GM12873 (cell line): Measurements from ENCODE around the gene PLOD3.
A peak's percentile ranks its signal among the peaks of the same experiment; 100 is the strongest.

ENCODE experiments used
- TF ChIP-seq, protein P1 (sequence below): IDR thresholded peaks from 2 replicates; pipeline ENCODE4 v1.5.1; 2012; ENCODE audit warnings: low read depth, mild to moderate bottlenecking, moderate library complexity, low read length, control low read depth; ENCODE audit not compliant: insufficient read depth; ENCODE audit errors: missing control alignments

The PLOD3 gene

DNA sequence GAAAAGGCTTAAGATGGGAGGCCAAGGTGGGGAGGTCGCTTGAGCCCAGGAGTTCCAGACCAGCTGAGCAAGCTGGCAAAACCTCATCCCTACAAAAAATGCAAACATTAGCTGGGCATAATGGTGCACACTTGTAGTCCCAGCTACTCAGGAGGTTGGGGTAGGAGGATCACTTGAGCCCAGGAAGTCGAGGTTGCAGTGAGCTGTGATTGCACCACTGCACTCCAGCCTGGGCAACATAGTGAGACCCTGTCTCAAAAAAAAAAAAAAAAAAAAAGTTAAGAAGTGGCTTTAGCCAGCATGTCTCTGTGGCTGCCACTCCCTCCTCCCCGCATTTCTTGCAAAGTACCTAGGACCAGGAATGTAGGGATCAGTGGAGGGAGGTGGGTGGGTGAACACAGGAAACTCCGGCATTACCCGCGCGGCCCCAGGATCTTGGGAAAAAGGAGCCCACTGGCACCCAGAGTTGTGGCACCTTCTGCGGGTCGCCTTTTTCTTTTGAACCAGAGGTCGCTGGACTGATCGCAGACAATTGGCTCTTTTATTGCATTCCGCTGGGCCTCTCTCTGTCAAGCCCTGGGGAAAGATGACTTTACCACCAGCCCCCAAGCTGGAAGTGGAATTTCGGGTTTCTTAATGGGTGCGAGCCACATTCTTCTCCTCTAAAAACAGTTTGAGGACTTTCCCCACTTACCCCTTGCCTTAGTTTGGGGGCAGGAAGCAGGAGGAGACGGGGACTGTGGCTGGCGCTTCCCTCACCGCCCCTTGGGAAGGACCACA is 55.5 kb downstream of the PLOD3 start:
- TF ChIP-seq, protein P1, sequence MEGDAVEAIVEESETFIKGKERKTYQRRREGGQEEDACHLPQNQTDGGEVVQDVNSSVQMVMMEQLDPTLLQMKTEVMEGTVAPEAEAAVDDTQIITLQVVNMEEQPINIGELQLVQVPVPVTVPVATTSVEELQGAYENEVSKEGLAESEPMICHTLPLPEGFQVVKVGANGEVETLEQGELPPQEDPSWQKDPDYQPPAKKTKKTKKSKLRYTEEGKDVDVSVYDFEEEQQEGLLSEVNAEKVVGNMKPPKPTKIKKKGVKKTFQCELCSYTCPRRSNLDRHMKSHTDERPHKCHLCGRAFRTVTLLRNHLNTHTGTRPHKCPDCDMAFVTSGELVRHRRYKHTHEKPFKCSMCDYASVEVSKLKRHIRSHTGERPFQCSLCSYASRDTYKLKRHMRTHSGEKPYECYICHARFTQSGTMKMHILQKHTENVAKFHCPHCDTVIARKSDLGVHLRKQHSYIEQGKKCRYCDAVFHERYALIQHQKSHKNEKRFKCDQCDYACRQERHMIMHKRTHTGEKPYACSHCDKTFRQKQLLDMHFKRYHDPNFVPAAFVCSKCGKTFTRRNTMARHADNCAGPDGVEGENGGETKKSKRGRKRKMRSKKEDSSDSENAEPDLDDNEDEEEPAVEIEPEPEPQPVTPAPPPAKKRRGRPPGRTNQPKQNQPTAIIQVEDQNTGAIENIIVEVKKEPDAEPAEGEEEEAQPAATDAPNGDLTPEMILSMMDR: no peak

DNA sequence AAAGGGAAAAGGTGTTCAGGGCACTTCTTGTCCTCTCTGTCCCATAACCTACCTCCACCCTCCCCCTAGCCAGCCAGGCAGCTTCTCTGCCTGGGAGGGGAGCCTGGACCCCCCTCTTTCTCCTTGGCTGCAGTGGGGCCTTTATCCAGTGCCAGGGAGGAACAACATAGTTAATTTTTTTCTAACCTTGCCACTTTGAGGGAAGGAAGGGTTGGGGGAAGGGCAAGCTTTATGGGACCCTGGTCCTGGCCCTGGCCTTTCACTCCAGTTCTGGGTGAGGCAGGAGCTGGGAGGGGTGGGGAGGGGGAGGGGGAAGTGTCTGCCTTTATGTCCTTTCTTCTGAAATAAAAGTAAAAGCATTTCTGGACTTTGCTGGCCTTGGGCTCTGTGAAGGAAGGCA is 56.5 kb downstream of the PLOD3 start:
- TF ChIP-seq, protein P1: no peak

DNA sequence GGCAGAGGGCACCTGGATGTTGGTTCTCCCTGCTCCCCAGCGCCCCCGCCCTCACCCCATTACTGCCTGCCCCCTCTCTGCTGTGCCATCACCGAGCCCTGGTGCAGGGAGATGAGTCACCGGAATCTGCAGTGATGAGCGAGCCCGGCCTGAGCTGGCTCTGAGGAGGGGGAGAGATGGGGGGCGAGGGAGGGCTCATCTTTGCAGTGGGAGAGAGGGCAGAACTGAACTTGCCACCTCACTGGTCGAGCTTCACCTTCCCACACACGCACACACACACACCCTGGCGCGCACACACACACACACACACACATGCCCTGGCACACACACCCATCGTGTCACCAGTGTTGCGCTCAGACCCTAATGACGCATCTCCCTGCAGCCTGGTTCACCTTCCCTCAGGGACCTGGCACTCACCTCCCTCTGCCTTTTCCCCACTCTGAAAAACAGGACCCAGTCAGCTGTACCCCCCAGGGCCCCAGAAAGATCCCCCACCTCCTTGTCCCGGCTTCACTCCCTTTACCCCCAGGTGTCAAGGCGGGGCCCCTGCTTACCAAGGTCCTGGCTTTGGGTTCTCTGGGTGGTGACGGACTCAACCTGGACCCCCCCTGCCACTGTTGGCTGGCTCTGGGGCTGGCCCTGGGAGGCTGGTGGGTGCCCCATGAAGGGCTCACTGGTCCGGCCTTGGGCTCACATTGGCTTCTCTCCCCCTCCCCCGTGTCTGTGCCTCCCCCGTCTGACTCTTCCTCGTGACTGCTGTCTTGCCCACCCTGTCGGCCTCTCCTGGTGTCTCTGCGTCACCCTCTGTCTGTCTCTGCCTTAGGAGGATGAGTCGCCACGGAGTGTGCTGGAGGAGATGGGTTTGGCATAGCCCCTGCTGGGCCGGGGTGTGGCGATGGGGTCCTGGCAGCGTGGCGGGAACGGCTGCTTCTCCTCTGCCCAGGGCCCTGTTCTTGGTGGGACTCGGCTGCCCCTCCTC is 57.4 kb downstream of the PLOD3 start:
- TF ChIP-seq, protein P1: no peak

DNA sequence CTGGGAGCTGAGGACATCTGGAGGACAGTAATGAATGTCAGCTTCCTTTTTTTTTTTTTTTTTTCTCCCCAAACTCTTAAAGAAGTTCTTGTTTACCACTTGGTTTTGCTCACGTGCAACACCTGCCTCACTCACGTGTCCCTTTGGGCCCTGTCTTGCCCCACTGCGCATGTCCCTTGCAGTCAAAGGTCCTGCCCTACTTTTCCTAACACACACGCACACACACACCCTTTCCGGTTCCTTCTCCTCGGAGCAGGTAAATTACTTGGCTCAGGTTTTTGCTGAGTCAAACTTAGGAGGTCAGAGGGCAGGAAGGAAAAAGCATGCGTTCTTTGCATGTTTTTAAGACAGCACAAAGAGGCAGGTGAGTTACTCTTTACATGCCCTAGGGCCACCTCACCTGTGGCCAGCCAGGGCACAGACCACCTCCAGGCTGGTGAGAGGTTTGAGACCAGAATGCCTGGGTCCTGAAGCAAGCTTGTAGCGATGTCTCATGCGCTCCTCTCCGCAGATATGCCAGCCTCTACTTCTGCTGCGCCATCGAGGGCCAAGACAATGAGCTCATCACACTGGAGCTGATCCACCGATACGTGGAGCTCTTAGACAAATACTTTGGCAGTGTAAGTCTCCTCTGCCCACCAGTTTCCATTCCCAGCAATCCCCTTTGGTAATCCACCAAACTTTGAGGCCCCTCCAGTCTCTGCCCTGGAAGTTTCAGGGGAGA is 60.4 kb downstream of the PLOD3 start:
- TF ChIP-seq, protein P1: no peak

DNA sequence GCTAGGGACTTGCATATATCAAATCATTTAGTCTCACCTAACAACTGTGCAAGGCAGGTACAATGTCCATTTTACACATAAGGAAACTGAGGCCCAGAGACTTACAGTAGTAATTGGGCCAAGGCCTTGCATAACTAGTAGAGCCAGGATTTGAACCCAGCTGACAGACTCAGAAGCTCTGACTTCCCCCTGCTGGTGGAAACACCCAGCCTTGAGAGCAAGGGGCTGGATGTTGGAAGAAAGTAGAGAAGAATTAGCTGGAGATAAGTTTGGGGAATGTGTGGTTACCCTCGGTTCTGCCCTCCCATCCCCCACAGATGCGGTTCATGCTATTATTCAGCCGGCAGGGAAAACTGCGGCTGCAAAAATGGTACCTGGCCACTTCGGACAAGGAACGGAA is 61.1 kb downstream of the PLOD3 start:
- TF ChIP-seq, protein P1: peak; percentile 32
